ENCODE measurements around the gene CCL2. TPM values are rescaled to one million over a fixed set of nuclear protein-coding genes. Genes with fewer than 3 reads are reported as not detected.

Gene CCL2
- total RNA-seq, 3 donors from 2014 or later: 7.4 to 64.4 (median 26.5) TPM

DNA sequence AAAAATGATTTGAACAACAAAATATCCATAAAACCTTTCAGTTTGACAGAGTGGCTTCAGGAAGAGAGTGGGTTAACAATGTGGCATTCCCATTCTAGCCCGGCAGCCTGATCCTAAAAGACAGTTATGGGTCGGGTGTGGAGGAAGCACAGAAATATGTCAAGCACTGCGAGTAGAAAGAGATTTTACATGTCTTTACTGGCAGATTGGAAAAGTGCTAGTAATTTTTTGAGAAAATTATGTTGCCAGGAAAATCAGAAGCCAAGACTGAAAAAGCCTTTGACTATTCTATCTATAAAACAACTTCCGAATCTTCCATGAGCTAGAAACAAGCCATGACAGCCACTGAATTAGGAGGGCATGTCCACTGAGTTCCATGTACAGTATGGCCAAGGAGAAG, 5.8 kb downstream of the CCL2 start:
- Histone ChIP-seq H3K27me3 (no peaks in the 10 kb centered on the region), H3K4me3 (no peak overlapping the region), H3K9me3 (no peaks in the 10 kb centered on the region), H3K4me1 (no peaks in the 10 kb centered on the region), H3K36me3 (no peaks in the 10 kb centered on the region), H3K27ac (no peak overlapping the region)
- no peak for DNase-seq (ENCODE audit: low spot score in 2 of 2)
- intact Hi-C loops (cut with DNase I; ENCODE audit: low total_unique reads): no loop called here
- TF ChIP-seq POLR2A (IDR thresholded peaks at IDR 0.05) (no peak), CTCF (IDR thresholded peaks at IDR 0.05) (no peak), POLR2AphosphoS5 (IDR thresholded peaks at IDR 0.05) (no peak)

- TF ChIP-seq POLR2AphosphoS5 (IDR thresholded peaks at IDR 0.05) (no peak), POLR2A (IDR thresholded peaks at IDR 0.05) (no peak), CTCF (IDR thresholded peaks at IDR 0.05) (no peak)
- Histone ChIP-seq H3K27me3 (no peaks in the 10 kb centered on the region), H3K9me3 (no peaks in the 10 kb centered on the region), H3K27ac (no peak overlapping the region), H3K4me3 (no peak overlapping the region), H3K36me3 (no peaks in the 10 kb centered on the region), H3K4me1 (no peaks in the 10 kb centered on the region)
- no peak for DNase-seq (ENCODE audit: low spot score in 2 of 2)
- intact Hi-C loops (cut with DNase I; ENCODE audit: low total_unique reads): no loop called here
Measured at GRCh38 chr17:34261568-34262337, 6.7 kb downstream of the CCL2 start.

GRCh38 chr17:34265711-34266110, 10.6 kb downstream of the CCL2 start:
- intact Hi-C loops (cut with DNase I; ENCODE audit: low total_unique reads): loop anchor here (5.0 kb wide), 1 partner anchor 108 kb away; no protein-coding TSS in a partner anchor
- Histone ChIP-seq H3K4me1 (no peaks in the 10 kb centered on the region), H3K36me3 (no peaks in the 10 kb centered on the region), H3K9me3 (no peaks in the 10 kb centered on the region), H3K27me3 (no peaks in the 10 kb centered on the region), H3K27ac (no peak overlapping the region), H3K4me3 (no peak overlapping the region)
- DNase-seq (ENCODE audit: low spot score in 2 of 2): no peak
- TF ChIP-seq POLR2AphosphoS5 (IDR thresholded peaks at IDR 0.05): no peak
- no peak for TF ChIP-seq POLR2A (IDR thresholded peaks at IDR 0.05)
- TF ChIP-seq CTCF (IDR thresholded peaks at IDR 0.05): no peak

- DNase-seq (ENCODE audit: low spot score in 2 of 2): no peak
- no peaks in the 10 kb centered on the region for H3K9me3 ChIP-seq
- no peak within 1 kb of the TSS for H3K4me3 ChIP-seq
- H3K27me3 ChIP-seq: no peaks in the 10 kb centered on the region
- no peak within 1 kb of the TSS for H3K27ac ChIP-seq
- intact Hi-C loops (cut with DNase I; ENCODE audit: low total_unique reads): loop anchor here (5.0 kb wide), 1 partner anchor 113 kb away; no protein-coding TSS in a partner anchor
- no peak for TF ChIP-seq POLR2A (IDR thresholded peaks at IDR 0.05)
- no peak for TF ChIP-seq POLR2AphosphoS5 (IDR thresholded peaks at IDR 0.05)
- TF ChIP-seq CTCF (IDR thresholded peaks at IDR 0.05): no peak
- no peaks in the 10 kb centered on the region for H3K36me3 ChIP-seq
- H3K4me1 ChIP-seq: no peaks in the 10 kb centered on the region
Measured at GRCh38 chr17:34269969-34270368, 14.9 kb downstream of the CCL2 start, which contains the start of gene CCL7. TSS of gene CCL7 (plus strand) at chr17:34270221. CDS start at chr17:34270291, 70 bp downstream.

- Histone ChIP-seq H3K27ac (no peak overlapping the region), H3K36me3 (no peaks in the 10 kb centered on the region), H3K4me3 (no peak overlapping the region), H3K27me3 (no peaks in the 10 kb centered on the region), H3K9me3 (no peaks in the 10 kb centered on the region), H3K4me1 (no peaks in the 10 kb centered on the region)
- TF ChIP-seq POLR2AphosphoS5 (IDR thresholded peaks at IDR 0.05): no peak
- TF ChIP-seq POLR2A (IDR thresholded peaks at IDR 0.05): no peak
- no peak for TF ChIP-seq CTCF (IDR thresholded peaks at IDR 0.05)
- intact Hi-C loops (cut with DNase I; ENCODE audit: low total_unique reads): no loop called here
- DNase-seq (ENCODE audit: low spot score in 2 of 2): no peak
Measured at GRCh38 chr17:34275881-34276280, 20.8 kb downstream of the CCL2 start.

Data from breast epithelium (tissue), 4 donors.